ENCODE data around the gene MORC3.

MORC3 gene

DNA sequence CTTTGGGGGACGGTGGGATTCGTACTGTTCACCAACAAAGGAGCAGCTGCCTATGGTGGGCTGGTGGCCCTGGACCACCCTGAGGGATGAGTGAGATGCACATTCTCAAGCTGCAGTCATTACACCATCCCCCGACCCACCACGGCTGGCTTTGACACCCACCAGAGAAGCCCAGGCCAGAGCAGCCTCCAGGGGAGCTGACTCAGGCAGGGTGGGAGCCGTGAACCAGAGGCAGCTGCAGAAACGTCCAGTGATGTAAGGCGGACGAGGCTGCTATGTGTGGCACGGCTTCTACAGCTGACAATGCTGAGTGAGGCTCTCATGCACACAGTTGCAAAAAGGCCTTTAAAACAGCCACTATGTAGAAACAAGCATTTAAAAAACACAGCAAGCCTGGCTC, 105.3 kb downstream of the MORC3 start:
- H3K4me3 ChIP-seq (ENCODE audit: low read depth, low read length) = no peak overlapping the region
- TF ChIP-seq, protein P1, sequence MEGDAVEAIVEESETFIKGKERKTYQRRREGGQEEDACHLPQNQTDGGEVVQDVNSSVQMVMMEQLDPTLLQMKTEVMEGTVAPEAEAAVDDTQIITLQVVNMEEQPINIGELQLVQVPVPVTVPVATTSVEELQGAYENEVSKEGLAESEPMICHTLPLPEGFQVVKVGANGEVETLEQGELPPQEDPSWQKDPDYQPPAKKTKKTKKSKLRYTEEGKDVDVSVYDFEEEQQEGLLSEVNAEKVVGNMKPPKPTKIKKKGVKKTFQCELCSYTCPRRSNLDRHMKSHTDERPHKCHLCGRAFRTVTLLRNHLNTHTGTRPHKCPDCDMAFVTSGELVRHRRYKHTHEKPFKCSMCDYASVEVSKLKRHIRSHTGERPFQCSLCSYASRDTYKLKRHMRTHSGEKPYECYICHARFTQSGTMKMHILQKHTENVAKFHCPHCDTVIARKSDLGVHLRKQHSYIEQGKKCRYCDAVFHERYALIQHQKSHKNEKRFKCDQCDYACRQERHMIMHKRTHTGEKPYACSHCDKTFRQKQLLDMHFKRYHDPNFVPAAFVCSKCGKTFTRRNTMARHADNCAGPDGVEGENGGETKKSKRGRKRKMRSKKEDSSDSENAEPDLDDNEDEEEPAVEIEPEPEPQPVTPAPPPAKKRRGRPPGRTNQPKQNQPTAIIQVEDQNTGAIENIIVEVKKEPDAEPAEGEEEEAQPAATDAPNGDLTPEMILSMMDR (conservative IDR thresholded peaks at IDR 0.05; ENCODE audit: low read depth, low read length) = no peak
- peak; percentile 61 for DNase-seq (ENCODE audit: low read depth)
